MM.1S (cell line): Measurements from ENCODE around the gene NFAT5.

Experiments
- DNase-seq: peaks from one replicate; pipeline ENCODE4 v3.0.0-alpha.2; 2015
- H2AFZ ChIP-seq: fragments of 300-600 bp; sonication (generic); 2 replicates; pipeline ENCODE4 v1.6.0; 2016; ENCODE audit warnings: antibody characterized with exemption, low read length
- H3F3A ChIP-seq: fragments of 300-600 bp; sonication (generic); 2 replicates; pipeline ENCODE4 v1.6.1; 2016; ENCODE audit warnings: mild to moderate bottlenecking, antibody characterized with exemption, low read length, moderate library complexity, mixed read lengths; ENCODE audit not compliant: insufficient read depth
- H3K27ac ChIP-seq: fragments of 300-600 bp; sonication (generic); 2 replicates; pipeline ENCODE4 v1.5.1; 2016; ENCODE audit warnings: mild to moderate bottlenecking, low read length
- H3K27me3 ChIP-seq: fragments of 300-600 bp; sonication (generic); replicated peaks from 2 replicates; pipeline ENCODE4 v1.6.0; 2016; ENCODE audit warnings: low read length; ENCODE audit not compliant: insufficient read depth
- H3K36me3 ChIP-seq: fragments of 300-600 bp; sonication (generic); replicated peaks from 2 replicates; pipeline ENCODE4 v1.6.1; 2016; ENCODE audit warnings: mild to moderate bottlenecking, low read length, mixed read lengths; ENCODE audit not compliant: insufficient read depth
- H3K4me1 ChIP-seq: fragments of 300-600 bp; sonication (generic); 2 replicates; pipeline ENCODE4 v1.6.1; 2016; ENCODE audit warnings: low read length, mixed read lengths
- H3K4me2 ChIP-seq: fragments of 300-600 bp; sonication (generic); 2 replicates; pipeline ENCODE4 v1.6.0; 2016; ENCODE audit warnings: low read depth, low read length
- H3K4me3 ChIP-seq: fragments of 300-600 bp; sonication (generic); 2 replicates; pipeline ENCODE4 v1.5.1; 2016; ENCODE audit warnings: low read length, mixed read lengths
- H3K79me2 ChIP-seq: fragments of 300-600 bp; sonication (generic); 2 replicates; pipeline ENCODE4 v1.6.1; 2016; ENCODE audit warnings: mixed run types, low read length, mixed read lengths
- H3K9ac ChIP-seq: fragments of 300-600 bp; sonication (generic); 2 replicates; pipeline ENCODE4 v1.6.1; 2016; ENCODE audit warnings: low read length, mixed read lengths
- H3K9me2 ChIP-seq: fragments of 300-600 bp; sonication (generic); replicated peaks from 2 replicates; pipeline ENCODE4 v1.6.1; 2016; ENCODE audit warnings: mild to moderate bottlenecking, low read length, mixed read lengths; ENCODE audit not compliant: insufficient read depth
- H3K9me3 ChIP-seq: fragments of 300-600 bp; sonication (generic); replicated peaks from 2 replicates; pipeline ENCODE4 v1.6.1; 2016; ENCODE audit warnings: mild to moderate bottlenecking, low read length, mixed read lengths; ENCODE audit not compliant: insufficient read depth
- H4K20me1 ChIP-seq: fragments of 300-600 bp; sonication (generic); 2 replicates; pipeline ENCODE4 v1.6.1; 2016; ENCODE audit warnings: mild to moderate bottlenecking, low read length, moderate library complexity, mixed read lengths; ENCODE audit not compliant: insufficient read depth
- EZH2 ChIP-seq: fragments of 300-600 bp; sonication (generic); optimal IDR thresholded peaks from 2 replicates; pipeline ENCODE3; 2017; ENCODE audit warnings: low read depth, mild to moderate bottlenecking, antibody characterized with exemption, low read length, mixed read lengths
- EZH2phosphoT487 ChIP-seq: fragments of 300-600 bp; sonication (generic); IDR thresholded peaks from 2 replicates; pipeline ENCODE4 v1.6.1; 2018; ENCODE audit warnings: antibody characterized with exemption, low read length
- TF ChIP-seq, protein P1 (sequence below): fragments of 300-600 bp; sonication (generic); IDR thresholded peaks from 2 replicates; pipeline ENCODE4 v1.5.1; 2016; ENCODE audit warnings: antibody characterized with exemption, low read length, mixed read lengths

Gene NFAT5

GRCh38 chr16:69606985-69607384 is 41.2 kb downstream of the NFAT5 start:
- no peak for TF ChIP-seq EZH2phosphoT487
- TF ChIP-seq EZH2 = no peak
- TF ChIP-seq, protein P1, sequence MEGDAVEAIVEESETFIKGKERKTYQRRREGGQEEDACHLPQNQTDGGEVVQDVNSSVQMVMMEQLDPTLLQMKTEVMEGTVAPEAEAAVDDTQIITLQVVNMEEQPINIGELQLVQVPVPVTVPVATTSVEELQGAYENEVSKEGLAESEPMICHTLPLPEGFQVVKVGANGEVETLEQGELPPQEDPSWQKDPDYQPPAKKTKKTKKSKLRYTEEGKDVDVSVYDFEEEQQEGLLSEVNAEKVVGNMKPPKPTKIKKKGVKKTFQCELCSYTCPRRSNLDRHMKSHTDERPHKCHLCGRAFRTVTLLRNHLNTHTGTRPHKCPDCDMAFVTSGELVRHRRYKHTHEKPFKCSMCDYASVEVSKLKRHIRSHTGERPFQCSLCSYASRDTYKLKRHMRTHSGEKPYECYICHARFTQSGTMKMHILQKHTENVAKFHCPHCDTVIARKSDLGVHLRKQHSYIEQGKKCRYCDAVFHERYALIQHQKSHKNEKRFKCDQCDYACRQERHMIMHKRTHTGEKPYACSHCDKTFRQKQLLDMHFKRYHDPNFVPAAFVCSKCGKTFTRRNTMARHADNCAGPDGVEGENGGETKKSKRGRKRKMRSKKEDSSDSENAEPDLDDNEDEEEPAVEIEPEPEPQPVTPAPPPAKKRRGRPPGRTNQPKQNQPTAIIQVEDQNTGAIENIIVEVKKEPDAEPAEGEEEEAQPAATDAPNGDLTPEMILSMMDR = no peak

GRCh38 chr16:69607674-69608073 is 41.9 kb downstream of the NFAT5 start:
- H3F3A ChIP-seq = peaks cover 7% of the 10 kb centered on the region; the same call in 1 of the 2 replicates
- no peaks in the 10 kb centered on the region for H3K27me3 ChIP-seq
- peak; percentile 43 for DNase-seq
- no peaks in the 10 kb centered on the region for H3K9me3 ChIP-seq
- no peak overlapping the region for H3K4me3 ChIP-seq
- TF ChIP-seq, protein P1 = no peak
- TF ChIP-seq EZH2phosphoT487 (no peak), EZH2 (no peak)
- H3K27ac ChIP-seq = no peak overlapping the region; the same call in 1 of the 2 replicates
- peak overlapping the region; percentile 34 for H3K4me2 ChIP-seq
- peaks cover 16% of the 10 kb centered on the region; the same call in 1 of the 2 replicates for H4K20me1 ChIP-seq
- no peaks in the 10 kb centered on the region for H3K9me2 ChIP-seq
- no peak overlapping the region for H3K9ac ChIP-seq
- peaks cover 40% of the 10 kb centered on the region for H3K79me2 ChIP-seq
- H2AFZ ChIP-seq = no peak overlapping the region
- peaks cover 17% of the 10 kb centered on the region for H3K4me1 ChIP-seq
- no peaks in the 10 kb centered on the region for H3K36me3 ChIP-seq

More at GRCh38 chr16:69606985-69607384, 41.2 kb downstream of the NFAT5 start:
- H3F3A ChIP-seq = peaks cover 7% of the 10 kb centered on the region; the same call in 1 of the 2 replicates
- peaks cover 16% of the 10 kb centered on the region; the same call in 1 of the 2 replicates for H4K20me1 ChIP-seq
- H3K9me3 ChIP-seq = no peaks in the 10 kb centered on the region
- H3K4me2 ChIP-seq = peak overlapping the region; percentile 34
- H3K36me3 ChIP-seq = no peaks in the 10 kb centered on the region
- H3K27ac ChIP-seq = no peak overlapping the region
- H3K79me2 ChIP-seq = peaks cover 40% of the 10 kb centered on the region
- peaks cover 17% of the 10 kb centered on the region for H3K4me1 ChIP-seq
- H3K4me3 ChIP-seq = no peak overlapping the region
- no peak overlapping the region for H3K9ac ChIP-seq
- H3K27me3 ChIP-seq = no peaks in the 10 kb centered on the region
- H2AFZ ChIP-seq = no peak overlapping the region
- no peak for DNase-seq
- no peaks in the 10 kb centered on the region for H3K9me2 ChIP-seq

DNA sequence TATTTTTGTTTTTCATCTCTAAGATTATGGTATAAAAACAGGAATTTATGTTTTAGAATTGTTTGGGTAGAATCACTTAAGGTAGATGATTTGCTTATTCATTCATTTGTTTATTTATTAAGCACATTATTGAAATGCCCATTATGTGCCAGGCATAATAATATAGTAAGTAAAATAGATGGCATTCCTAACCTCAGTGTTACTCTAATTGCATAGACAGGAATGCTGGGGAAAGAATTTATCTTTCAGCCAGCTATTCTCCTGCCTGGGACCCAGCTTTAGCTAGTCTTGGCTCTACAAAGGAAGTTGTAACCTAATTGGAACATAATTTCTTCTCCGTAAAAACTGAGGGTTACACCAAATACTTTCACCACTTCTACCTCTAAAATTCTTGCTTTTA is 44.6 kb downstream of the NFAT5 start:
- H3K27me3 ChIP-seq = no peaks in the 10 kb centered on the region
- H3K4me2 ChIP-seq = no peak overlapping the region
- no peak overlapping the region for H2AFZ ChIP-seq
- TF ChIP-seq EZH2phosphoT487 (no peak), EZH2 (no peak)
- TF ChIP-seq, protein P1 = no peak
- H3K4me1 ChIP-seq = peaks cover 17% of the 10 kb centered on the region
- H3K9me3 ChIP-seq = no peaks in the 10 kb centered on the region
- no peaks in the 10 kb centered on the region for H3K9me2 ChIP-seq
- no peak for DNase-seq
- H3K9ac ChIP-seq = no peak overlapping the region
- H3K36me3 ChIP-seq = no peaks in the 10 kb centered on the region
- H3K27ac ChIP-seq = no peak overlapping the region
- H4K20me1 ChIP-seq = peaks cover 15% of the 10 kb centered on the region; the same call in 1 of the 2 replicates
- peaks cover 30% of the 10 kb centered on the region for H3K79me2 ChIP-seq
- H3K4me3 ChIP-seq = no peak overlapping the region
- H3F3A ChIP-seq = peaks cover 7% of the 10 kb centered on the region; the same call in 1 of the 2 replicates
